Endodermal cell (in vitro differentiated cells): ENCODE measurements around the gene ZNF19. TPM values are rescaled to one million over a fixed set of nuclear protein-coding genes. Genes with fewer than 3 reads are reported as not detected.

Experiments
- DNase-seq: peaks from one replicate; pipeline ENCODE4 v3.0.0-alpha.2; 2017
- H3K27ac ChIP-seq: 2 replicates; pipeline ENCODE4 v1.5.1; 2013; ENCODE audit warnings: mild to moderate bottlenecking, low read depth, low read length, moderate library complexity
- H3K27me3 ChIP-seq: 2 replicates; pipeline ENCODE4 v1.6.1; 2013; ENCODE audit warnings: mild to moderate bottlenecking, low read length, moderate library complexity; ENCODE audit not compliant: insufficient read depth, control insufficient read depth, poor library complexity, severe bottlenecking
- H3K36me3 ChIP-seq: 2 replicates; pipeline ENCODE4 v1.7.0; 2013; ENCODE audit warnings: mild to moderate bottlenecking, low read length, moderate library complexity; ENCODE audit not compliant: control insufficient read depth, insufficient read depth
- H3K4me1 ChIP-seq: one replicate; pipeline ENCODE4 v1.7.0; 2013; ENCODE audit warnings: low read length; ENCODE audit not compliant: control insufficient read depth, insufficient read depth
- H3K4me3 ChIP-seq: 2 replicates; pipeline ENCODE4 v1.5.1; 2013; ENCODE audit warnings: mild to moderate bottlenecking, low read length, moderate library complexity
- H3K9ac ChIP-seq: 2 replicates; pipeline ENCODE4 v1.6.1; 2013; ENCODE audit warnings: mild to moderate bottlenecking, low read length, moderate library complexity; ENCODE audit not compliant: poor library complexity, severe bottlenecking; ENCODE audit errors: extremely low read depth
- H3K9me3 ChIP-seq: 2 replicates; pipeline ENCODE4 v1.6.1; 2013; ENCODE audit warnings: mild to moderate bottlenecking, low read length, moderate library complexity; ENCODE audit not compliant: control insufficient read depth
- H3K27ac Mint-ChIP-seq: 2 replicates; pipeline ENCODE4 v1.8.0; 2020; ENCODE audit warnings: mixed read lengths
- H3K27me3 Mint-ChIP-seq: 2 replicates; pipeline ENCODE4 v1.8.0; 2021; ENCODE audit warnings: mild to moderate bottlenecking, mixed read lengths; ENCODE audit not compliant: insufficient read depth
- H3K36me3 Mint-ChIP-seq: 2 replicates; pipeline ENCODE4 v1.8.0; 2020; ENCODE audit warnings: low read depth, mixed read lengths
- H3K4me1 Mint-ChIP-seq: 2 replicates; pipeline ENCODE4 v1.8.0; 2020; ENCODE audit warnings: mixed read lengths
- H3K4me3 Mint-ChIP-seq: 2 replicates; pipeline ENCODE4 v1.8.0; 2020; ENCODE audit warnings: mild to moderate bottlenecking, moderate library complexity, mixed read lengths
- H3K9me3 Mint-ChIP-seq: 2 replicates; pipeline ENCODE4 v1.8.0; 2020; ENCODE audit warnings: mild to moderate bottlenecking, mixed read lengths
- WGBS, 2 experiments: methylation state at CpG; one replicate each; pipeline versions ENCODE4 v1.1.5 to v1.1.7; 2013; ENCODE audit warnings: missing lambda C conversion rate in 2 of 2, mixed read lengths in 1 of 2; ENCODE audit not compliant: insufficient coverage in 1 of 2, insufficient read length in 1 of 2; 5-methylcytosine and 5-hydroxymethylcytosine counted together
- total RNA-seq, 2 donors: library from RNA; stranded (reverse); fragmentation: NEBNext Ultra II Directional in 1 of 2; extraction: Animal tissue kit (Norgen Biotek cat#: 25700) in 1 of 2; gene quantifications; 2 replicates in 1 of 2; 3 replicates in 1 of 2; pipeline ENCODE4 v1.2.1, GENCODE V29; 2021
- TF ChIP-seq, protein P1 (sequence below): fragments of 200-600 bp; sonication (generic); conservative IDR thresholded peaks from 2 replicates; pipeline ENCODE4 v1.5.0; 2021; ENCODE audit warnings: antibody characterized with exemption, mild to moderate bottlenecking

ZNF19 gene
- total RNA-seq, 2 donors from 2014 or later: 5.8 to 8.5 TPM

DNA sequence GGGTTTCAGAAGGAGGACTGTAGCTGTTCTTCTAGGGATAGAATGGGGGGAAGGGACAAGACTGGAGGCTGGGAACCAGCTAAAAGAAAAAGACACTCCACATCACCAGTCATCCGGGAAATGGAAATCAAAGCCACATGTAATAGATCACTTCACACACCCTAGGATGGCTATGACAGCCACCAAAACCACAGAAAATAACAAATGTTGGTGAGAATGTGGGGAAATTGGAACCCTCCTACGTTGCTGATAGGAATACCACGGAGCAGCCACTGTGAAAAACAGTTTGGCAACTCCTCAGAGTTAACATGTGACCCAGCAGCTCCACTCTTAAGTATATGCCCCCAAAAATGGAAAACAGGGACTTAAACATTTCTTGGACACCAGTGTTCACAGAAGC, 49.6 kb downstream of the ZNF19 start:
- TF ChIP-seq, protein P1, sequence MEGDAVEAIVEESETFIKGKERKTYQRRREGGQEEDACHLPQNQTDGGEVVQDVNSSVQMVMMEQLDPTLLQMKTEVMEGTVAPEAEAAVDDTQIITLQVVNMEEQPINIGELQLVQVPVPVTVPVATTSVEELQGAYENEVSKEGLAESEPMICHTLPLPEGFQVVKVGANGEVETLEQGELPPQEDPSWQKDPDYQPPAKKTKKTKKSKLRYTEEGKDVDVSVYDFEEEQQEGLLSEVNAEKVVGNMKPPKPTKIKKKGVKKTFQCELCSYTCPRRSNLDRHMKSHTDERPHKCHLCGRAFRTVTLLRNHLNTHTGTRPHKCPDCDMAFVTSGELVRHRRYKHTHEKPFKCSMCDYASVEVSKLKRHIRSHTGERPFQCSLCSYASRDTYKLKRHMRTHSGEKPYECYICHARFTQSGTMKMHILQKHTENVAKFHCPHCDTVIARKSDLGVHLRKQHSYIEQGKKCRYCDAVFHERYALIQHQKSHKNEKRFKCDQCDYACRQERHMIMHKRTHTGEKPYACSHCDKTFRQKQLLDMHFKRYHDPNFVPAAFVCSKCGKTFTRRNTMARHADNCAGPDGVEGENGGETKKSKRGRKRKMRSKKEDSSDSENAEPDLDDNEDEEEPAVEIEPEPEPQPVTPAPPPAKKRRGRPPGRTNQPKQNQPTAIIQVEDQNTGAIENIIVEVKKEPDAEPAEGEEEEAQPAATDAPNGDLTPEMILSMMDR: no peak
- Histone ChIP-seq H3K9me3 (no peaks in the 10 kb centered on the region), H3K4me3 (no peak overlapping the region), H3K27me3 (peaks cover 37% of the 10 kb centered on the region), H3K4me1 (no peaks in the 10 kb centered on the region), H3K36me3 (no peaks in the 10 kb centered on the region), H3K27ac (no peak overlapping the region), H3K9ac (no peak overlapping the region)
- WGBS, 2 experiments: 50 to 57% methylated on average over 2 of the region's 3 CpGs
- no peak for DNase-seq
- H3K27me3 Mint-ChIP-seq: peaks cover 44% of the 10 kb centered on the region
- no peaks in the 10 kb centered on the region for H3K4me1 Mint-ChIP-seq
- H3K36me3 Mint-ChIP-seq: no peaks in the 10 kb centered on the region
- H3K4me3 Mint-ChIP-seq: no peak overlapping the region
- no peak overlapping the region for H3K27ac Mint-ChIP-seq
- H3K9me3 Mint-ChIP-seq: peaks cover 20% of the 10 kb centered on the region

GRCh38 chr16:71436473-71436872, 52.7 kb downstream of the ZNF19 start:
- Mint-ChIP-seq H3K9me3 (peaks cover 5% of the 10 kb centered on the region), H3K27me3 (peaks cover 54% of the 10 kb centered on the region), H3K36me3 (no peaks in the 10 kb centered on the region), H3K27ac (no peak overlapping the region), H3K4me1 (no peaks in the 10 kb centered on the region), H3K4me3 (no peak overlapping the region)
- Histone ChIP-seq H3K9ac (no peak overlapping the region), H3K4me1 (peaks cover 1% of the 10 kb centered on the region), H3K9me3 (no peaks in the 10 kb centered on the region), H3K27me3 (peaks cover 44% of the 10 kb centered on the region), H3K36me3 (no peaks in the 10 kb centered on the region), H3K4me3 (no peak overlapping the region), H3K27ac (no peak overlapping the region)
- TF ChIP-seq, protein P1: no peak
- 89 to 92% methylated on average over 5 to 7 of the region's 7 CpGs for WGBS, 2 experiments
- DNase-seq: no peak

- Mint-ChIP-seq H3K36me3 (no peaks in the 10 kb centered on the region), H3K4me1 (peaks cover 4% of the 10 kb centered on the region), H3K9me3 (no peaks in the 10 kb centered on the region), H3K27ac (no peak overlapping the region), H3K27me3 (peaks cover 51% of the 10 kb centered on the region), H3K4me3 (no peak overlapping the region)
- Histone ChIP-seq H3K36me3 (no peaks in the 10 kb centered on the region), H3K4me1 (peaks cover 15% of the 10 kb centered on the region), H3K27ac (no peak overlapping the region), H3K9ac (no peak overlapping the region), H3K9me3 (no peaks in the 10 kb centered on the region), H3K4me3 (no peak overlapping the region), H3K27me3 (peaks cover 23% of the 10 kb centered on the region)
- TF ChIP-seq, protein P1: no peak
- no peak for DNase-seq
- 87 to 89% methylated on average over 5 to 6 of the region's 6 CpGs for WGBS, 2 experiments
These were observed 56.2 kb downstream of the ZNF19 start for GRCh38 chr16:71432906-71433305.
